Activated CD4-positive, CD25-positive, alpha-beta regulatory T cell (primary cell): ENCODE data around the gene ADAP1.

Experiments
- DNase-seq, 4 experiments: peaks; one replicate each; lab custom pipeline; 2025; lab: John Stamatoyannopoulos, UW

Gene ADAP1

DNA sequence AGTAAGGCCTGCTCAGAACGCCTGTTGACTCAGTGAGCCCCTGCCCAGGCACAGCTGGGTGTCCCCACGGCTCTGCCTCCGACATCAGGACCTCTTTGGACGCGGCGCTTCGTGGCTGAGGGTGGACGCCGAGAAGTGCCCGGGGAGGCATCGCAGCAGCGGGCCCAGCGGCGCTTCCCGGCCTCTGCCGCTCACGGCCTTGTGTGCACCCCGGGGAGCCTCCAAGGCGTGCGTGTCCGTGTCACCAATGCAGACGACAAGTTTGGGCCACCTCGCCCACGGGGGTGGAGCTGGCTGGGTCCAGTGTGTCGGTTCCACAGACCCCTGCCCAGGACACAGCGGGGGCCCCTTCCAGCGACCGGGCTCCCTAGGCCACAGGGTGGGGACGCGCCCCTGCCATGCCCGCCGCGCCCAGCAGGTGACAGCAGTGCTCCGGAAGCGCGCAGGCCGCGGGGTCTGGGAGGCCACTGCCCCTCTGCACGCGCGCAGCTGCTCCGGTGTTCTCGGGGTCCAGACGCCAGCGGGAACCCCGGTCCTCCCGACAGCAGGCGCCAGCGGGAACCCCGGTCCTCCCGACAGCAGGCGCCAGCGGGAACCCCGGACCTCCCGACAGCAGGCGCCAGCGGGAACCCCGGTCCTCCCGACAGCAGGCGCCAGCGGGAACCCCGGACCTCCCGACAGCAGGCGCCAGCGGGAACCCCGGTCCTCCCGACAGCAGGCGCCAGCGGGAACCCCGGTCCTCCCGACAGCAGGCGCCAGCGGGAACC, 45.7 kb downstream of the ADAP1 start:
- peak in 3 of 4 experiments; percentile 32 to 50 (median 49) for DNase-seq

DNA sequence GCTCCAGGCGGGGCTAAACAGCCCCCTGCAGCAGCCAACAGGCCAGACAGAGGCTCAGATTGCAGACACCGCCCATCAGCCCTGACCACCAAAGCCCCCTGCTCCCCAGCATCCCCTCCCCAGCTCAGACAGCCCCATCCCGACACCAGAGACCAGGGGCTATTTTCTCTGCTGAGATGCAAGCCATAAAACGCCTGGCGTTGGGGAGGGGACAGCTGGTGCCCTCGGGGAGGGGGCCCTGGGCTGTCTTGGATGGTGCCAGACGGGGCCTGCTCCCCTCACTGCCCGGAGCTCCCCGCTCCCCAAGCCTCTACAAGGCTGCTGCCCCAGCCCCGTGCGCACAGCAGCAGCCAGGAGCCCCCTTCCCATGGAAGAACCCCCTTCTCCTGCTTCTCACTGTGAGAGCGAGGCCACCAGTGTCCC, 46.3 kb downstream of the ADAP1 start:
- no peak for DNase-seq

GRCh38 chr7:907158-907980, 47.1 kb downstream of the ADAP1 start:
- DNase-seq: no peak

DNA sequence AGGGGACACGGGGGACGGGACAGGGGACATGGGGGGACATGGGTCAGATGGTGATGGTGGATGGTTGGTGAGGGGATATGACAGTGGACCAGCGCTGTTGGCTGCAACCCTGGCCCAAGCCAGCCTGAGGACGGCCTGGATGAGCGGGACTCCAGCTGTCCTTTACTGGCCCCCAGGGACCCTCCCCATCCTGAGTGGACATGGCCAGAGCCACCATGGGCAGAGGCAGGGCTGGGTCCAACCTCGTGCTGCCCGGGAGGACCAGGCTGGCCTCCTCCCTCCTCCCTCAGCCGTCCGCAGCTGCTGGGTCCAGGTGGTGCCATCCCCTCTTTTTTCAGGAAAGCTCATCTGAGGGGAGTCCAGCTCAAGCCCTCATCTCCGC, 47.7 kb downstream of the ADAP1 start:
- no peak for DNase-seq

DNA sequence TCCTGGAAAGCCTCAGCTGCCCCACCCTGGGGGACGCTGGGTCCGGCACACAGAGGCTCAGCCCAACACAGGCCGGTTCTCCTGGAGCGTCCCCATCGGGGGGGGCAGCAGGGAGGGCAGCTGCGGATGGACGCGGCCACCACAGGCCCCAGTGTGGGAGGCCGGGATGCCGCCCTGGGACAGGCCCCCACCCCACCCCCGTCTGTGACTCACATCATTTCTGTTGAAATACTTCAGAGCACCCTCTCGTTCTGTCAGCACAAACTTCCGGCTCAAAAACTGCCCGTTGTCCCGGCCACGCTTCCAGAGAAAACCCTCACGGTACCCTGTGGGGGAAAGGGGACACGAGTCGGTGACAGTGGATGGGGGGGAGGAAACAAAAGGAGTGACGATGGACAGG, 49.6 kb downstream of the ADAP1 start:
- no peak for DNase-seq

GRCh38 chr7:903921-904755, 50.3 kb downstream of the ADAP1 start:
- DNase-seq: no peak

DNA sequence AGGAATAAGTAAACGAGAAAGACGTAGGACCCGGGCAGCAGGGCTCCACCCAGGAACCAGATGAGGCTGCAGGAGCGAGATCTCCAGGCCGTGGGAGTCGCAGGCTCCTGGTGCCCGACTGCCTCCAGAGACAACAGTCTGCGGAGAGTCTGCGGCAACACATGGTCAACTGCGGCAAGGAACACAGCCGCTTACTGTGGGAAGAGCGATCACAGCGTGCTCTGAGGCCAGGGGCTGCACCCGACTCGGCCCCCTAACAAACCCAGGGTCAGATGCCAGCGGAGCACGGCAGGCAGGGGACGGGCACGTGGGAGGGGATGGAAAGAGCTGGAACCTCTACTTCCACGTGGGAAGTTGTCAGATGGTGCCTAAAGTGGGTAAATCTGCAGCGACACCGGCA, 51.5 kb downstream of the ADAP1 start:
- no peak for DNase-seq

DNA sequence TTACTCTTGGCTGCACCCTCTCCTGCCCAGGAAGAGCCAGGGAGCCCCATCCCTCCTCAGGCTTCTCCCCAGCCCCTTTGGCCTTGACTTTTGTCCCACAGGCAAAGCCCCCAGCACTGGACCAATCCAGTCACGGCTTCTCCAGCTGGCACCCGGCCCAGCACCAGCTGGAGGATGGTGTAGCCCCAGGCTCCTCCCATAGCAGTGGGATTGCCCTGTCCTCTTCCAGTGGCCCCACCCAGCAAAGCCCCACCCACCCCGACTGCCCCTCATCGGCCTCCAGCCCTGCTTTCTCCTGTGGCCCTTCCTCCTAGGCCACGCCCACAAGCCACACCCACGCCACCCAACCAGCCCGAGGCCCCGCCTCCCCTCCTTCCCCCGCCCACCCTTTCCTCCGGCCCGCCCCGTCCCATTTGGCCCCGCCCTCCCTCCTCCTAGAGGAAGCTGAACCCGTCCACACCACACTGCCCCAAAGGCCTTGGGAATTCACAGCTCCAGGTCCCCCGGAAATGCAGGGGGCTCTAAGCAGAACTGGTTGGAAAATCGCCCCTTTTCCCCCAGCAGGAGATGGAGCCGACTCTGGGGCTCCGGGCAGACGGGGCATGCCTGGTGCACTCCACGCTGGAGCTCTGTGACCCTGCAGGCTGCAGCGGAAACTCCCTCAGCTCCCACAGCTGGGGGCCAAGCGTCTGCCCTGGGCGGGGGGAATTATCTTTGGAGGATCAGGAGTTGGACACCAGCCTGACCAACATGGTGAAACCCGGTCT, 52.9 kb downstream of the ADAP1 start:
- DNase-seq: peak in 1 of 4 experiments; percentile 21

- DNase-seq: no peak
Measured at GRCh38 chr7:901041-901387, 53.5 kb downstream of the ADAP1 start.

DNA sequence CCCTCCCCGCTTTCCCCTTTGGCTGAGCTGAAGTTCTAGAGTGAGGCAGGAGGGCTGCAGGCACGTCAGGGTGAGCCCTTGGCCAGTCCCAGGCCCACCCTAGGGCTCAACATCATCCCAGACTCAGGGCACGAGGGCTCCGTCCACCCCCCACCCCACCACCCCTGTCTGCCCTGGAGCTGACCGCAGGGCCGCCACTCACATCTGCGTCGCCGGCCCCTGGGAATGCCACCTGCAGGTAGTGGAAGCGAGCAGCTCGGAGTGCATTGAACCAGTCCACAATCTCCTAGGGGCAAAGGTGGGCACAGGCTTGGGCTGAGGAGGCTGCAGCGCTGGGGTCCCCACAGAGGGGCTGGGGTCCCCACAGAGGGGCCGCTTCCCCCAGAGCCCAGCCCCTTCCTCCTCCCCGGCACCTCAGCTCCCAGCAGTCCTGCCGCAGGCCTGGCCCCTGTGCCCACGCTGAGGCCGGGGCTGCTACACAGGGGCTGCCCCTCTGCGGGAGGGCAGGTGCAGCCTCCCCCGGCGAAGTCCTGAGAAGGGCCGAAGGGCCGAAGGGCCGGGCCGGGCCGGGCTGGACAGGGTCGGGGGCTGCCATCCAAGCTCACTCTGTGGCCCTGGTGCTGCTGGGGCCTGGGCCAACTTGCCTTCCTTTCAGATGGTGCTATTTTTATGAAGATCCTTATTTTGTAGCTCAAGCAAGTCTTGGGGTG, 54.0 kb downstream of the ADAP1 start:
- no peak for DNase-seq

GRCh38 chr7:899806-900205, 54.7 kb downstream of the ADAP1 start:
- no peak for DNase-seq

DNA sequence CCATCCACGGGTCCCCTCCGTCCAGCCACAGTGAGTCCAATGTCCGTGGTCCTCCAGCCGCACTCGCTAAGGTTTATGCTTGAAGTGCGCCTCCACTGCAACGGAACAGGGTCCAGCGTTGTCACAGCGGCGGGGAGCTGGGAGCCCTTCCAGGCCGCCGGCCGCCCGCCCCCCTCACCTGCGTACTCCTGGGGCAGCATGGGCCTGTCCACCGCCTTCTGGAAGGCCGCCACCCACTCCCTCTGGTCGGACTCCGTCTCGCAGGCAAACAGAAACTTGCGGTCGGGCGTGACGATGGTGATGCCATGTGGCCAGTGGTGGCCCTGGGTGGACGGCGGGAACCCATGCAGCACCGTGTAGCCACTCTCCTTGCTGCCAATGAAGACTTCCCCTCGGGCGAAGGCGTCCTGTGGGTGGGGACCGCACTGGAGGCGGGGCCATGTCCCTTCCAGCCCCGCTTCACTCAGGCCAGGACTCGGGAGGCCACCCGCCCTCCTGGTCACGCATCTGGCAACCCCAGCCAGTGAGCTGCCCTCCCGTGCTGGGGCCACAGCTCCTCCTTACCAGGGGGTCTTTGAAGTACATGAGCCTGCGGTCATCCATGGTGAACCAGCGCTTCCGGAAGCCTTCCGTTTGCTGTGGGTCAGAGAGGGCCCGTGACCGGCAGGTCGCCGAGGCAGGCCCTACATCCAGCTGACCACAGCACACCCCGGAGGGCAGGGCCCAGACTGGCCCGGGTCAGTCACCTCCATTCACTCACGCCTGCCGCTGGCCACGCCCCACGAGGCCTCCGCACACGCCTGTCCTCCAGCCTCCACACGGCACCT, 55.4 kb downstream of the ADAP1 start:
- no peak for DNase-seq

- no peak for DNase-seq
Measured at GRCh38 chr7:898460-898854, 56.0 kb downstream of the ADAP1 start.

DNA sequence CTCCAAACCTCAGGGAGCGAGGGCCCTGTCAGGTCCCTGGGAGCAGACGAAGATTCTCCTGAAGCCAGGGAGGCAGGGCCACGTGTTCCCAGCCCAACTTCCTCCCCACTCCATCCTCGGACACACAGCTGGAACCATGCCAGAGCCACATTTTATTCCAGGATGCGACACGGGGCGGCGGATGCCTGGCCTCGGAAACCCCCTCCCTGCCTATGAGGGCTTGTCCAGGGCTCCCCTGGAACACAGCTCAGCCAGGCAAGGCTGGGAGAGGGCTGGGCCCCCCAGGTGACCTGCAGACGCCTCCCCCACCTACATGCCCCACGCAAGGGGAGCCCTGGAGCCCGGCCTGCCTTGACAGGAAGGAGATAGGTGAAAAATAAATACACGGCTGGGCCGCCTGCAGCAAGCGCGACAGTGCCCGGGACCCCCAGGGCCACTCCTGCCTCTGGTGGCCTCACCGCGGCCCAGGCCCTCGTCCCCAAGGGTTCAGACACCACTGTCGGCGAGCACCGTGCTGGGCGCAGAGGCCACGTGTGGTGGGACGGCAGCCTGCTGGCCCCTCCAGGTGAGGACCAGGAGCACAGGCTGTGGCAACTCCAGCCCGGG, 56.6 kb downstream of the ADAP1 start:
- no peak for DNase-seq

DNA sequence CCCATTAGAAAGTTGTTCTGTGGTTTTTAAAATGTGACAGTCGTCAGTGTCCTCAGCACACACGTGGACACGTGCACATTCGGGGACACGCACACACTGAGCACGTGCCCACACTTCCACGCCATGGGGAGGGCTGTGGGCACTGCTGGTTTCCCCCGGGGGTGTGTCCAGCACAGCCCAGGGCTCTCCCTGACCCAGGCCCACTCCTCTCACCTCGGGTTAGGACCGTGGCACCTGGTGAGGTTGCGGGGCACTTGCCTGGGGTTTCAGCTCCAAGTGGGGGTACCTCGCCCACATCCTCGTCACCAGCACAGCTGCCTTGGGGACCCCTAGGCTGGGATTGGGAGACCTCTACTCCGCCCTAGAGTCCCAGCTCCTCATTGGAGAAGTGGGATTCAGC, 57.4 kb downstream of the ADAP1 start:
- DNase-seq: no peak

- DNase-seq: no peak
Measured at GRCh38 chr7:896346-897075, 58.0 kb downstream of the ADAP1 start.

GRCh38 chr7:895451-896052, 58.9 kb downstream of the ADAP1 start:
- no peak for DNase-seq

DNA sequence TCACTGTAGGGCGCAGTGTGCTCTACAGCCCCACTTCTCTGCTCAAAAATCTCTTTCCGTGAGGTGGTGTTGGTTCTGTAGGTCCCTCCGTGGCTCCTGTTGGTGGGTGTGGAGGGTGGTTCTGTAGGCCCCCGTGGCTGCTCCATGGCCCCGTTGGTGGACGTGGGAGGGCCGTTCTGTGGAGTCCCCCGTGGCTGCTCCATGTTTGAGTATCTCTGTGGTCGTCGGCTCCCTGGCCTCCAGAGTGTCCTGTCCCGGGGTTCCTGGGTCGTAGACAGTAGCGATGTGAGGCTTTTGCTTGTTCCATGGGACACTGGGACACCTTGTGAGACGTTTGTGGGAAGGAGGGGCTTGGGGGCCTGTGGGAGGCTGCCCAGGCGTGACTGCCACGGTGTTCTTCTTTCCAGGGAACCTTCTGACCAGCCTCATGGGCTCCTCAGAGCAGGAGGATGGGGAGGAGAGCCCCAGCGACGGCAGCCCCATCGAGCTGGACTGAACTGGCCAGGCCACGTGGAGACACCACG, 59.5 kb downstream of the ADAP1 start:
- DNase-seq: no peak
